Amygdala (tissue), 56 donors: ENCODE results near the gene RIMS1.
A peak's percentile ranks its signal among the peaks of the same experiment; 100 is the strongest.

Experiments used
- DNase-seq, 56 donors: peaks; one replicate each; lab custom pipeline; 2025; lab: John Stamatoyannopoulos, UW

Gene RIMS1

GRCh38 chr6:72216222-72217068 is 330.1 kb downstream of the RIMS1 start:
- no peak for DNase-seq

GRCh38 chr6:72217626-72218025 is 331.3 kb downstream of the RIMS1 start:
- no peak for DNase-seq

GRCh38 chr6:72218125-72218524 is 331.8 kb downstream of the RIMS1 start:
- peak in 12 of 56 donors; percentile 0 to 25 (median 2) for DNase-seq

GRCh38 chr6:72219536-72219935 is 333.2 kb downstream of the RIMS1 start:
- no peak for DNase-seq

- DNase-seq: no peak
Measured at GRCh38 chr6:72238021-72238420, 351.7 kb downstream of the RIMS1 start.

- DNase-seq: no peak
Measured at GRCh38 chr6:72238900-72239299, 352.6 kb downstream of the RIMS1 start.

- no peak for DNase-seq
Measured at GRCh38 chr6:72245565-72245964, 359.2 kb downstream of the RIMS1 start.

GRCh38 chr6:72246926-72247325 is 360.6 kb downstream of the RIMS1 start:
- no peak for DNase-seq

GRCh38 chr6:72248621-72249020 is 362.3 kb downstream of the RIMS1 start:
- DNase-seq: no peak

GRCh38 chr6:72250664-72251063 is 364.3 kb downstream of the RIMS1 start:
- DNase-seq: no peak

- DNase-seq: no peak
Measured at GRCh38 chr6:72260489-72260888, 374.1 kb downstream of the RIMS1 start.

GRCh38 chr6:72261554-72261953 is 375.2 kb downstream of the RIMS1 start:
- no peak for DNase-seq

GRCh38 chr6:72262254-72262653 is 375.9 kb downstream of the RIMS1 start:
- DNase-seq: no peak

- no peak for DNase-seq
Measured at GRCh38 chr6:72267470-72267869, 381.1 kb downstream of the RIMS1 start.

- DNase-seq: no peak
Measured at GRCh38 chr6:72271531-72271930, 385.2 kb downstream of the RIMS1 start.

GRCh38 chr6:72272958-72273357 is 386.6 kb downstream of the RIMS1 start:
- DNase-seq: no peak

GRCh38 chr6:72275888-72276287 is 389.5 kb downstream of the RIMS1 start:
- DNase-seq: no peak

GRCh38 chr6:72282201-72282600 is 395.9 kb downstream of the RIMS1 start:
- DNase-seq: no peak

- DNase-seq: no peak
Measured at GRCh38 chr6:72283571-72283970, 397.2 kb downstream of the RIMS1 start.

- DNase-seq: no peak
Measured at GRCh38 chr6:72286911-72287311, 400.6 kb downstream of the RIMS1 start.

- no peak for DNase-seq
Measured at GRCh38 chr6:72287801-72288200, 401.5 kb downstream of the RIMS1 start.

GRCh38 chr6:72288592-72288991 is 402.2 kb downstream of the RIMS1 start:
- no peak for DNase-seq

- no peak for DNase-seq
Measured at GRCh38 chr6:72290620-72291019, 404.3 kb downstream of the RIMS1 start.
